Measurements from ENCODE around the gene EML5. TPM values are rescaled to one million over a fixed set of nuclear protein-coding genes. Genes with fewer than 3 reads are reported as not detected.

Gene EML5
- total RNA-seq, 3 donors from 2014 or later (not counting 1 experiment from before 2014, with no cell fraction given): 0.68 to 1.3 (median 1.0) TPM

- WGBS (ENCODE audit: insufficient coverage): 78% methylated on average over 2 of the region's 2 CpGs
- Histone ChIP-seq H3K4me1 (ENCODE audit: control insufficient read depth, insufficient read depth, low read length) (no peaks in the 10 kb centered on the region), H3K4me3 (ENCODE audit: low read length) (no peak overlapping the region), H3K27me3 (ENCODE audit: control insufficient read depth, insufficient read depth, low read length) (peaks cover 8% of the 10 kb centered on the region), H3K36me3 (ENCODE audit: control insufficient read depth, insufficient read depth, low read length) (no peaks in the 10 kb centered on the region), H3K9me3 (ENCODE audit: control insufficient read depth, insufficient read depth, low read length) (no peaks in the 10 kb centered on the region), H3K27ac (ENCODE audit: low read length) (no peak overlapping the region)
- Mint-ChIP-seq H3K9me3 (no peaks in the 10 kb centered on the region), H3K4me1 (no peaks in the 10 kb centered on the region), H3K36me3 (no peaks in the 10 kb centered on the region), H3K27ac (no peak overlapping the region), H3K4me3 (no peak overlapping the region), H3K27me3 (ENCODE audit: low read depth in 2 of 2) (peaks cover 8 to 62% of the 10 kb centered on the region in 2 donors)
- DNase-seq: no peak
- intact Hi-C loops (cut with micrococcal nuclease): no loop called here
- TF ChIP-seq CTCF (IDR thresholded peaks at IDR 0.05): no peak
- no peak for ATAC-seq
Measured at GRCh38 chr14:88804035-88804434, 11.3 kb upstream of the EML5 start.

- Mint-ChIP-seq H3K27ac (no peak overlapping the region), H3K36me3 (no peaks in the 10 kb centered on the region), H3K9me3 (no peaks in the 10 kb centered on the region), H3K4me1 (no peaks in the 10 kb centered on the region), H3K4me3 (no peak overlapping the region), H3K27me3 (ENCODE audit: low read depth in 2 of 2) (peaks cover 8 to 53% of the 10 kb centered on the region in 2 donors)
- 95% methylated on average over 6 of the region's 6 CpGs for WGBS (ENCODE audit: insufficient coverage)
- H3K27me3 ChIP-seq (ENCODE audit: control insufficient read depth, insufficient read depth, low read length): peaks cover 8% of the 10 kb centered on the region
- H3K27ac ChIP-seq (ENCODE audit: low read length): no peak overlapping the region
- no peak overlapping the region for H3K4me3 ChIP-seq (ENCODE audit: low read length)
- no peaks in the 10 kb centered on the region for H3K4me1 ChIP-seq (ENCODE audit: control insufficient read depth, insufficient read depth, low read length)
- no peaks in the 10 kb centered on the region for H3K36me3 ChIP-seq (ENCODE audit: control insufficient read depth, insufficient read depth, low read length)
- intact Hi-C loops (cut with micrococcal nuclease): no loop called here
- no peak for ATAC-seq
- TF ChIP-seq CTCF (IDR thresholded peaks at IDR 0.05): no peak
- no peaks in the 10 kb centered on the region for H3K9me3 ChIP-seq (ENCODE audit: control insufficient read depth, insufficient read depth, low read length)
- DNase-seq: no peak
Measured at GRCh38 chr14:88802596-88802995, 9.8 kb upstream of the EML5 start.

- H3K4me1 Mint-ChIP-seq: no peaks in the 10 kb centered on the region
- no peaks in the 10 kb centered on the region for H3K36me3 Mint-ChIP-seq
- Histone ChIP-seq H3K9me3 (ENCODE audit: control insufficient read depth, insufficient read depth, low read length) (no peaks in the 10 kb centered on the region), H3K27ac (ENCODE audit: low read length) (no peak overlapping the region), H3K36me3 (ENCODE audit: control insufficient read depth, insufficient read depth, low read length) (no peaks in the 10 kb centered on the region), H3K27me3 (ENCODE audit: control insufficient read depth, insufficient read depth, low read length) (peaks cover 6% of the 10 kb centered on the region), H3K4me3 (ENCODE audit: low read length) (no peak overlapping the region), H3K4me1 (ENCODE audit: control insufficient read depth, insufficient read depth, low read length) (no peaks in the 10 kb centered on the region)
- H3K4me3 Mint-ChIP-seq: no peak overlapping the region
- no peak for TF ChIP-seq CTCF (IDR thresholded peaks at IDR 0.05)
- 0% methylated on average over 1 of the region's 5 CpGs for WGBS (ENCODE audit: insufficient coverage)
- no peaks in the 10 kb centered on the region for H3K9me3 Mint-ChIP-seq
- H3K27me3 Mint-ChIP-seq (ENCODE audit: low read depth in 2 of 2): peaks cover 0 to 26% of the 10 kb centered on the region in 2 donors
- ATAC-seq: no peak
- DNase-seq: no peak
- intact Hi-C loops (cut with micrococcal nuclease): no loop called here
- H3K27ac Mint-ChIP-seq: no peak overlapping the region
Measured at GRCh38 chr14:88799522-88799921, 6.8 kb upstream of the EML5 start.

- intact Hi-C loops (cut with micrococcal nuclease): no loop called here
- Mint-ChIP-seq H3K36me3 (no peaks in the 10 kb centered on the region), H3K27ac (no peak overlapping the region), H3K27me3 (ENCODE audit: low read depth in 2 of 2) (peaks cover 0 to 12% of the 10 kb centered on the region in 2 donors), H3K4me1 (no peaks in the 10 kb centered on the region), H3K4me3 (no peak overlapping the region), H3K9me3 (no peaks in the 10 kb centered on the region)
- no peak for TF ChIP-seq CTCF (IDR thresholded peaks at IDR 0.05)
- no peak for ATAC-seq
- Histone ChIP-seq H3K9me3 (ENCODE audit: control insufficient read depth, insufficient read depth, low read length) (no peaks in the 10 kb centered on the region), H3K27me3 (ENCODE audit: control insufficient read depth, insufficient read depth, low read length) (no peaks in the 10 kb centered on the region), H3K4me1 (ENCODE audit: control insufficient read depth, insufficient read depth, low read length) (peaks cover 3% of the 10 kb centered on the region), H3K27ac (ENCODE audit: low read length) (no peak overlapping the region), H3K4me3 (ENCODE audit: low read length) (no peak overlapping the region), H3K36me3 (ENCODE audit: control insufficient read depth, insufficient read depth, low read length) (no peaks in the 10 kb centered on the region)
- DNase-seq: no peak
- WGBS (ENCODE audit: insufficient coverage): 85% methylated on average over 4 of the region's 4 CpGs
Measured at GRCh38 chr14:88798156-88798555, 5.4 kb upstream of the EML5 start.
